B cell (primary cell): ENCODE data around the gene IL31RA. TPM values are rescaled to one million over a fixed set of nuclear protein-coding genes. Genes with fewer than 3 reads are reported as not detected.

Experiments used
- ATAC-seq: fragments of 200-7000 bp; cut with Tn5 transposase; one replicate; pipeline ENCODE4 v1.10.0; 2021; ENCODE audit warnings: low read depth, mild to moderate bottlenecking, moderate number of reproducible peaks, moderate library complexity
- CTCF ChIA-PET: fragments of 350-600 bp; sonication (Branson Sonifier 250); formaldehyde crosslinking; loops from one replicate; lab custom pipeline; 2021; ENCODE audit warnings: antibody characterized with exemption, inconsistent platforms; lab: Charles Lee
- POLR2A ChIA-PET: fragments of 350-600 bp; sonication (Branson Sonifier 250); formaldehyde crosslinking; loops from one replicate; lab custom pipeline; 2021; ENCODE audit warnings: antibody characterized with exemption; lab: Charles Lee
- DNase-seq: peaks from one replicate; pipeline ENCODE4 v3.0.0; 2013
- H2AFZ ChIP-seq: 2 replicates; pipeline ENCODE4 v1.6.1; 2012; ENCODE audit warnings: mild to moderate bottlenecking, low read depth, low read length; ENCODE audit not compliant: insufficient read depth, poor library complexity, severe bottlenecking
- H3K27ac ChIP-seq, 2 donors: 1 replicate in 1 of 2; 2 replicates in 1 of 2; pipeline ENCODE4 v1.5.1; 2012 to 2013; ENCODE audit warnings: low read length in 2 of 2, mild to moderate bottlenecking in 2 of 2, moderate library complexity in 1 of 2
- H3K27me3 ChIP-seq, 4 experiments: fragments of 200-600 bp in 1 of 4; sonication (generic) in 1 of 4; replicated peaks in 1 of 4; 1 replicate in 2 of 4; 2 replicates in 2 of 4; pipeline versions ENCODE4 v1.6.1 to v1.7.0; 2013 to 2016; ENCODE audit warnings: low read length in 3 of 4, mild to moderate bottlenecking in 2 of 4, mixed read lengths in 1 of 4, moderate library complexity in 1 of 4; ENCODE audit not compliant: insufficient read depth in 4 of 4, control insufficient read depth in 3 of 4; ENCODE audit errors: control extremely low read depth in 1 of 4
- H3K36me3 ChIP-seq, 2 experiments: replicated peaks in 1 of 2; 1 replicate in 1 of 2; 2 replicates in 1 of 2; pipeline versions ENCODE4 v1.6.1 to v1.7.1; 2013; ENCODE audit warnings: low read length in 1 of 2; ENCODE audit not compliant: insufficient read depth in 2 of 2, control insufficient read depth in 1 of 2; ENCODE audit errors: control extremely low read depth in 1 of 2, extremely low read depth in 1 of 2
- H3K4me1 ChIP-seq, 2 donors: fragments of 200-600 bp in 1 of 2; sonication (generic) in 1 of 2; 1 replicate in 1 of 2; 2 replicates in 1 of 2; pipeline versions ENCODE4 v1.5.1 to v1.6.1; 2013 to 2017; ENCODE audit warnings: low read length in 2 of 2; ENCODE audit not compliant: control insufficient read depth in 2 of 2, insufficient read depth in 2 of 2
- H3K4me2 ChIP-seq: replicated peaks from 2 replicates; pipeline ENCODE3; 2012; ENCODE audit warnings: mild to moderate bottlenecking, low read depth, low read length; ENCODE audit not compliant: poor library complexity, severe bottlenecking
- H3K4me3 ChIP-seq, 5 experiments: fragments of 200-600 bp in 1 of 5; sonication (generic) in 1 of 5; 1 replicate in 3 of 5; 2 replicates in 2 of 5; pipeline versions ENCODE4 v1.5.1 to v1.7.0; 2011 to 2016; ENCODE audit warnings: low read length in 4 of 5, mild to moderate bottlenecking in 4 of 5, low read depth in 2 of 5, control low read depth in 1 of 5, moderate library complexity in 1 of 5; ENCODE audit not compliant: insufficient read depth in 1 of 5; ENCODE audit errors: control extremely low read depth in 1 of 5, extremely low read depth in 1 of 5
- H3K79me2 ChIP-seq: fragments of 200-600 bp; sonication (generic); one replicate; pipeline ENCODE4 v1.6.0; 2016; ENCODE audit warnings: low read length; ENCODE audit not compliant: control insufficient read depth, insufficient read depth
- H3K9ac ChIP-seq: fragments of 200-600 bp; sonication (generic); 2 replicates; pipeline ENCODE4 v1.6.1; 2017; ENCODE audit warnings: mild to moderate bottlenecking, low read length, moderate library complexity
- H3K9me3 ChIP-seq, 3 donors: one replicate each; pipeline versions ENCODE4 v1.6.1 to v1.7.1; 2013; ENCODE audit warnings: low read length in 2 of 3; ENCODE audit not compliant: control insufficient read depth in 2 of 3, insufficient read depth in 1 of 3; ENCODE audit errors: control extremely low read depth in 1 of 3
- H4K20me1 ChIP-seq: 2 replicates; pipeline ENCODE4 v1.6.0; 2012; ENCODE audit warnings: mild to moderate bottlenecking, low read length; ENCODE audit not compliant: insufficient read depth, control insufficient read depth, poor library complexity, severe bottlenecking
- H3K27ac Mint-ChIP-seq: one replicate; pipeline ENCODE4 v1.8.0; 2021; ENCODE audit warnings: mixed read lengths
- H3K27me3 Mint-ChIP-seq: one replicate; pipeline ENCODE4 v1.8.0; 2021; ENCODE audit warnings: mixed read lengths
- H3K4me1 Mint-ChIP-seq: one replicate; pipeline ENCODE4 v1.8.0; 2021; ENCODE audit warnings: mixed read lengths
- H3K4me3 Mint-ChIP-seq: one replicate; pipeline ENCODE4 v1.8.0; 2021; ENCODE audit warnings: mixed read lengths
- H3K9me3 Mint-ChIP-seq: one replicate; pipeline ENCODE4 v1.8.0; 2022; ENCODE audit warnings: mixed read lengths; ENCODE audit not compliant: insufficient read depth
- CTCF ChIP-seq: fragments of 200-600 bp; IDR thresholded peaks from one replicate; pipeline ENCODE4 v1.8.0; 2022; ENCODE audit warnings: antibody characterized with exemption, mild to moderate bottlenecking
- EZH2 ChIP-seq: IDR thresholded peaks from 2 replicates; pipeline ENCODE4 v1.6.1; 2012; ENCODE audit warnings: borderline replicate concordance, low read depth, mild to moderate bottlenecking, moderate library complexity, low read length; ENCODE audit not compliant: insufficient read depth, poor library complexity, severe bottlenecking
- whole genome bisulfite sequencing: methylation state at CpG from one replicate; pipeline ENCODE4 v1.1.5; 2013; ENCODE audit warnings: missing lambda C conversion rate; ENCODE audit not compliant: insufficient coverage; 5-methylcytosine and 5-hydroxymethylcytosine counted together
- intact Hi-C: fragments of 100-400 bp; cut with micrococcal nuclease; formaldehyde crosslinking; loops from one replicate; pipeline ENCODE4 v1.10.0; 2022
- polyA plus RNA-seq: library from polyadenylated mRNA; depleted of rRNA; stranded (reverse); fragments of >200 nt; gene quantifications from 2 replicates; pipeline ENCODE4 v1.2.3, GENCODE V29; 2012
- small RNA-seq: library from RNA; depleted of rRNA; stranded (forward); fragments of <200 nt; gene quantifications from one replicate; pipeline ENCODE3, GENCODE V24; 2012; ENCODE audit warnings: low replicate concordance, low read depth; ENCODE audit not compliant: insufficient read length
- total RNA-seq, 2 donors: library from RNA; stranded (reverse); fragments of 120-200 nt in 1 of 2; gene quantifications; 1 replicate in 1 of 2; 2 replicates in 1 of 2; pipeline versions ENCODE4 v1.2.3 to v1.2.4, GENCODE V29; 2013 to 2022

The IL31RA gene
- total and polyA plus RNA-seq, 2 donors (not counting 1 experiment from before 2014, with no cell fraction given): not detected

- no peak overlapping the region for H3K27ac Mint-ChIP-seq
Observed at GRCh38 chr5:55969956-55970355, 118.8 kb downstream of the IL31RA start.

More at GRCh38 chr5:55969956-55970355, 118.8 kb downstream of the IL31RA start:
- Histone ChIP-seq H3K9ac (no peak overlapping the region), H3K27me3 (no peaks in the 10 kb centered on the region), H2AFZ (no peak overlapping the region), H3K4me3 (no peak overlapping the region), H3K9me3 (no peaks in the 10 kb centered on the region), H3K79me2 (no peaks in the 10 kb centered on the region), H3K4me1 (no peaks in the 10 kb centered on the region), H3K4me2 (no peak overlapping the region), H4K20me1 (no peaks in the 10 kb centered on the region), H3K27ac (no peak overlapping the region), H3K36me3 (peaks cover 2 to 4% of the 10 kb centered on the region in 2 experiments)
- ChIA-PET POLR2A (no interaction called here), CTCF (interaction anchor here (0.9 to 2.3 kb wide), 3 partner anchors 8 to 34 kb away, joined by 3 to 11 read pairs (median 6); no protein-coding TSS in a partner anchor)
- TF ChIP-seq CTCF: no peak
- TF ChIP-seq EZH2: no peak
- DNase-seq: no peak
- H3K4me1 Mint-ChIP-seq: no peaks in the 10 kb centered on the region
- ATAC-seq: no peak
- H3K4me3 Mint-ChIP-seq: no peak overlapping the region
- WGBS: 88% methylated on average over 1 of the region's 1 CpG
- H3K9me3 Mint-ChIP-seq: no peaks in the 10 kb centered on the region
- no peaks in the 10 kb centered on the region for H3K27me3 Mint-ChIP-seq
- intact Hi-C loops: no loop called here

Small RNA genes lying within 50 kb of the gene (small RNA-seq; reads per million reads assigned to genes)
- gene AC016596.1: not detected

Other genes starting within 250 kb of the IL31RA start
- gene SLC38A9, start 139.0 kb upstream of the IL31RA start, total RNA-seq: 36.3 and 43.5 TPM in 2 replicates
- gene SLC38A9, start 139.0 kb upstream of the IL31RA start, polyA plus RNA-seq: 10.6 and 23.4 TPM in 2 replicates
- not detected in 2 replicates for gene DDX4, start 113.3 kb upstream of the IL31RA start, total RNA-seq
- 0.07 TPM in 1 of 2 replicates, not detected in the other for gene DDX4, start 113.3 kb upstream of the IL31RA start, polyA plus RNA-seq
- gene IL6ST, start 143.6 kb downstream of the IL31RA start, total RNA-seq: 28.0 and 31.1 TPM in 2 replicates
- gene IL6ST, start 143.6 kb downstream of the IL31RA start, polyA plus RNA-seq: 4.3 and 10.3 TPM in 2 replicates